ENCODE data around the gene IGF2BP2.
"Not testable (repeated sequence)": the region's sequence is repeated elsewhere in the genome, so short reads cannot be mapped to it uniquely, and the experiment has no call there.

IGF2BP2 gene

DNA sequence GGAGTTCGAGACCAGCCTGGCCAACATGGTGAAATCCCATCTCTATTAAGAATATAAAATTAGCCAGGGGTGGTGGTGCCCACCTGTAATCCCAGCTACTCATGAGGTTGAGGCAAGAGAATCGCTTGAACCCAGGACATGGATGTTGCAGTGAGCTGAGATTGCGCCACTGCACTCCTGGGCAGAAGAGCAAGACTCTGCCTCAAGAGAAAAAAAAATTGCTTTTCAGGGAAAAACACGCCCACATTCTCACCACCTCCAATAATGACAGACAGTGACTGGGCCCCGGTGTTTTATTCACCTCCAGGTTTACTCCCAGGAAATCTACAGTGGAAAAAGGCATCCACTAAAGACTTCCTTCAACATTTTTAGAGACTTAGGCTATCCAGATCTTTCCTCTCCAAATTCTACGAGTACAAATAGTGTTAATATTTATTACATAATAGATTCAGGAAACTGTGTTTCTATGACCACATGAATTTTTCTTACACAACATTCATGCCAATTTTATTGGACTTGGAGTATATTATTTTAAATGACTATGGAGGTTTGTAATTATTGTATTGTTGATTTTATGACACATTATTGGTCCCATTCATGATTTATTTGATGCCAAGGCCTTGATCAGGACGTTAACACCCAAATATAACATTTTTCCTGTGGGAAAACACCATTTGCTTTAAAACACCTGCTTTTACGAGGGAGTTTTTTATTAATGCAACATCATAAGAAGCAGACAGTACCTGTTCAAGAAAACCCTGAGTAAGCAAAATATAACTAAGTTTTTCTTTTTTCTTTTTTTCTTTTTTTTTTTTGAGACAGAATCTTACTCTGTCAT lies 26.6 kb downstream of the IGF2BP2 start:
- DNase-seq: no peak

DNA sequence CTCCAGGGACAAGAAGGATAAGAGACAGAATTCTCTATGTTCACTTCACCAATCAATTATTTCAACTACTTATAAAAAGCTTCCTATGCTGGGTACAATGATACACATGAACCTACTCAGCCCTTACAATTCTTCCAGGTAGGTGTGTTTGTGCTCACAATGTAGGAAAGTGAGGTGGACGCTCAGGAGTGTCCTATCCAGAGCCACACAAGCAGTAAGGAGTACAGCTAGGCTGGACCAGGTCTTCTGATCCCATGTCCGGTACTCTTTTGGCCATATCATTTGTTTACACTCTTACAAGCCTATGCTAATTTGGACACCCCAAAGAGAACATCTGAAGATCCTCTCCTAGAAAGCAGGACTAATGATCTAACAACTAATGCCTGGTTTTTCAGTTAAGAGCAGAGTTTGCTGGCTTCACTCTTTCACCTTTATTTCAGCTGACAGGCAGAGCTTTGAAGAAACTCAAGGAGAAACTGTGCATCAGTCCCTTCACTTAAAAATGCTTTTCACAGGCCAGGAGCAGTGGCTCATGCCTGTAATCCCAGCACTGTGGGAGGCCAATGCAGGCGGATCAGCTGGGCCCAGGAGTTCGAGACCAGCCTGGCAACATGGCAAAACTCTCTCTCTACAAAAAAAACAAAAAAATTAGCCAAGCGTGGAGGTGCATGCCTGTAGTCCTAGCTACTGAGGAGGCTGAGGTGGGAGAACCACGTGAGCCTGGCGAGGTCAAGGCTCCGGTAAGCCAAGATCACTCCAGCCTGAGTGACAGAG lies 27.5 kb downstream of the IGF2BP2 start:
- DNase-seq: no peak

DNA sequence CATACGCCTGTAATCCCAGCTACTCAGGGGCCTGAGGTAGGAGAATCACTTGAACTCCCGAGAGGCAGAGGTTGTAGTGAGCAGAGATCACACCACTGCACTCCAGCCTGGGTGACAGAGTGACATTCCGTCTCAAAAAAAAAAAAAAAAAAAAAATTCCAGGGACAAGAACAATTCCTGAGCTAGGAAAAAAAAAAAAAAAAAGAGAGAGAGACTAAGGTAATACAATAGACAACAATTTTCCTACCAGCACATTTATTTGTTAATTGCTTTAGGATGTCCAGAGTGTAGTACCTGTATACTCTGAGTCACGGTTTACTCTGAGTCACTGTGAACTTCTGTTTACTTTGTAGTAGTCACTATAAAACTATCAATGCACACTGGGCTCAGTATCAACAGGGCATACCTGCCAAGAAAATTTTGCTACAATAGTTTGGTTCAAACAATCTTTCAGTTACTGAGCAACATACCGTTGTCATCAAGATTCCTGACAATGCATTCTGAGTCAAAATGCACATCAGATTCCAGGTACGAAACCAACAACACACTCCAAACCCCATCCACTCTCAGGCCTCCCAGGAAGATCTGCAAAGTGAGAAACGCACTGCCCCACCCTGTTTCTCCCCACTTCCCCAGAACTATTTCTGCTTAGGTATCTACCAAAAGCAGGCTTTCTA lies 28.3 kb downstream of the IGF2BP2 start:
- DNase-seq: no peak

- no peak for DNase-seq
Measured at GRCh38 chr3:185793381-185793780, 31.5 kb downstream of the IGF2BP2 start.

DNA sequence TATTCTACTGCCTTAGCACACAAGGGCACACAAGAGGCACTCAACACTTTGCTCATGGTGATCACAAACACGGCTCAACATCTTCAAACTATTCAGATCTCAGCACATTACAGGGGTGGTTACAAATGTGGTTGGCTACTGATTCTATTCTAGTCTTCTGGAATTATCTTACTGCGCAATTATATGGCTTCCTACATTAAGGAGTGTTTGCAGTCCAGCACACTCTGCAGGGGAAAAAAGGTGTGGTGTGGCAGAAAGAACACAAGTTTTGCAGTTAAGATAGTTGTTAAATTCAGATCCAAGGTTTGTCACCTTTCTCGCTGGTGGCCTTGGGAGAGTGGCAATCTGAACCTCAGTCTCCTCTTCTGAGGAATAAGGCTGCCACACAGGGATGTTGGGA lies 31.9 kb downstream of the IGF2BP2 start:
- no peak for DNase-seq

- DNase-seq: no peak
Measured at GRCh38 chr3:185789891-185790830, 34.7 kb downstream of the IGF2BP2 start.

DNA sequence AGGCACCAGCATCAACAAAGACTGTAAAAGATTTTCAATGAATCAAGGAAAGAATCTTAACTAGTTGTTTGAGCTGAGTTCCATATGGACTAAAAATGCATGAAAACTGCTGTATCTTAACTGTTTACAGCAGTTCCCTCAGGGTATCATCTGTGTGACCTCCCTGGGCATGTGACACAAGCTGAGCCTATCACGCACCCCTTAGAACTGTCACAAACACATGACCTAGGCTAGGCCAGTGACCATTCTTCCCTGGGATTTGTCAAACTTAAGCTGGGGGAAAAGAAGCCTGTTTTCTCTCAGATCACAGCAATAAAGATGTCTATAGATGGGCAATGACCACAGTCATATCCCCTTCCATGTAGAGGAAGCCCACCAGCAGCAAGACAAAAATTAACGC lies 35.7 kb downstream of the IGF2BP2 start:
- no peak for DNase-seq

- no peak for DNase-seq
Measured at GRCh38 chr3:185788292-185788691, 36.5 kb downstream of the IGF2BP2 start.

DNA sequence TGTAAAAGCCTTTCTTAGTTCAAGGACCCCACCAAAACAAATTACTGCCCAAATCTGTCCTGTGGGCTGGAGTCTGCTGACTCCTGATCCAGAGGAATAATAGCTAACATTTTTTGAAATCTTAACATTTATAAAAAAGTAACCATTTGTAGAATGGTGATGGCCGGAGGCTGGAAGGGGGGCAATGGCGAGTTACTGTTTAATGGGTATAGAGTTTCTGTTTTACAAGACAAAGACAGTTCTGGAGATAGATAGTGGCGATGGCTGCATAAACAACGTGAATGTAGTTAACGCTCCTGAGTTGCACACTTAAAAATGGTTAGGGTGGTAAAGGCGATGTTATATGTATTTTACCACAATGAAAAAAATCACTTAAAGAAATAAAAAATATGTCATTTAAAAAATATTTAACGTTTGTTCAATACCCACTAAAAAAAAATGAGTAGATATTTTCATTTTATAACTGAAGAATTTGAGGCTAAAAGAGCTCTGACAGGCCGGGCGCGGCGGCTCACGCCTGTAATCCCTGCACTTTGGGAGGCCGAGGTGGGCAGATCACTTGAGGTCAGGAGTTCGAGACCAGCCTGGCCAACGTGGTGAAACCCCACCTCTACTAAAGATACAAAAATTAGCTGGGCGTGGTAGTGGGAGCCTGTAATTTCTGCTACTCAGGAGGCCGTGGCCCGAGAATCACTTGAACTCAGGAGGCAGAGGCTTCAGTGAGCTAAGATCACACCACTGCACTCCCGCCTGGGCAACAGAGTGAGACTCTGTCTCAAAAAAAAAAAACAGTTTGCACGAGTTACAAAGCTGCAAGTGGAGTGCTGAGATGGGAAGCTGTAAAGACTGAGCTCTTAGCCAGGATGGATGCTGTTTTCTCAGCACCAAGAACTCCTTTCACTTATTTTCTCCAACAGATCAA lies 37.6 kb downstream of the IGF2BP2 start:
- DNase-seq: no peak

DNA sequence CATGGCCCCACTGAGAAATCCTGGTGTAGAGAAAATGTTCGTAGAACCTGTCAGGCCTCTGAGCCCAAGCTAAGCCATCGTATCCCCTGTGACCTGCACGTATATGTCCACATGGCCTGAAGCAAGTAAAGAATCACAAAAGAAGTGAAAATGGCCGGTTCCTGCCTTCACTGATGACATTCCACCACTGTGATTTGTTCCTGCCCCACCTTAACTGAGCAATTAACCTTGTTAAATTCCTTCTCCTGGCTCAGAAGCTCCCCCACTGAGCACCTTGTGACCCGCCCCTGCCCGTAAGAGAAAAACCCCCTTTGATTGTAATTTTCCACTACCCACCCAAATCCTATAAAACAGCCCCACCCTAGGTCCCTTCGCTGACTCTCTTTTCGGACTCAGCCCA lies 38.6 kb downstream of the IGF2BP2 start:
- DNase-seq: not testable (repeated sequence)

DNA sequence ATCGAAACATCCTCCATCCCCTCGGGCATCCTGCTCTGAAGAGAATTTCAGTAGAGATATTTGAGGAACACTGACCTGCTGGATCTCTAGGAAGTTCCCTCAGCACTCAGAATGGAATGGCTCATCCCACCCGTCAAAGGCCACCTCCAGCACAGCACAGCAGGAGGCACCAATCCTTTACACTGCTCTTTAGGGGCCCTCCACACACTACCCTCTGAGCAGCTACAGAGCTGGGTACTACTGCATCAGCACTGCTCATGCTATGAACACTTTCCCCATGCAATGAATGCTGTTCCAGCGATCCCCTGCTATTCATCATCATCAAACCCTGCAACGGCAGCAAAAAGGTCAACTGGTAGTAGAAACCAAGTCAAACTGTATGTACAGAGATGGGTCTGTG lies 40.5 kb downstream of the IGF2BP2 start:
- no peak for DNase-seq

GRCh38 chr3:185781759-185782158 lies 43.1 kb downstream of the IGF2BP2 start:
- no peak for DNase-seq

DNA sequence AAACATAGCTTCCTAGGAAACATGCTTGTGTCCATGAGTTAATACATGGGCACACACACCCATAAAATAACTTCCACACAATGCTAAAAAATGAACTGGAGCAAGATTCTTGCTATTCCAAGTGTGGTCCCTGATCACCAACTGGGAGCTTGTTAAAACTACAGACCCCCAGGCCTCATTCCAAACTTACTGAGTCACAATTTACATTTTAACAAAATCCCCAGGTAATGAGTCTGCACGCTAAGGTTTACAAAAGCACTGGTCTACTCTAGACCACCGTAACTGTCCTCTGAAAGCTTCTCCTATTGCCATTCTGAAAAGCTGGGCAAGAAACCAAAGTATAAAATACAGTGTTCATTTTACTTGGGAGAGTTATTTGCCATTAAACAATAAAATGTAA lies 45.4 kb downstream of the IGF2BP2 start:
- DNase-seq: no peak

GRCh38 chr3:185778821-185779220 lies 46.0 kb downstream of the IGF2BP2 start:
- no peak for DNase-seq

GRCh38 chr3:185778094-185778493 lies 46.7 kb downstream of the IGF2BP2 start:
- no peak for DNase-seq

DNA sequence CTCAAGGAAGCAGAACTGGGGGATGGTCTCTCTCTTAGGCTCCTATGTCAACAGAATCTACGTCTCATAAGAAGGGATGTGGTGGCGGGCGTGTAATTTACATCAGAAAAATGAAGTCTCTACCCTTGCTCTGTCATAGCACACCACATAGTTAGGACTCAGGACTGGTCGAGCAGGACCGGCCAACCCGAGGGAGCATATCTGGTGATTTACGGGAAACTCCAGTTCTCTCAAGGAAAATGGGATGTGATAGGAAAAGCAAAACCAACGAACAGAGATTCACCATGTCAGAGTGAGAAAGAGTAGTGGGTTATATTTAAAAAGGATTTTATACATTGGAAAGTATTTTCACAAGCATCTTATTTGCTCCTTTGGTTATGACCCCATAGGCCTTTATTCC lies 54.7 kb downstream of the IGF2BP2 start:
- DNase-seq: no peak

- DNase-seq: peak; percentile 62
Measured at GRCh38 chr3:185768578-185768982, 56.3 kb downstream of the IGF2BP2 start.

GRCh38 chr3:185767002-185767688 lies 57.7 kb downstream of the IGF2BP2 start:
- DNase-seq: no peak

- DNase-seq: no peak
Measured at GRCh38 chr3:185766329-185767001, 58.4 kb downstream of the IGF2BP2 start.

GRCh38 chr3:185764980-185765370 lies 59.9 kb downstream of the IGF2BP2 start:
- DNase-seq: no peak

Data from RPMI8226 (cell line).